Activated CD4-positive, alpha-beta T cell treated with anti-CD3 and anti-CD28 coated beads, Interleukin-2, amount 10 ng/mL, durations not matched to agents 7 days and 5 days (primary cell): Measurements from ENCODE around the gene VMA21. TPM values are rescaled to one million over a fixed set of nuclear protein-coding genes. Genes with fewer than 3 reads are reported as not detected.
A peak's percentile ranks its signal among the peaks of the same experiment; 100 is the strongest.

Source experiments
- CTCF ChIA-PET: fragments of 350-600 bp; sonication (Branson Sonifier 250); formaldehyde crosslinking; loops from one replicate; lab custom pipeline; 2021; ENCODE audit warnings: antibody characterized with exemption; lab: Charles Lee
- POLR2A ChIA-PET: fragments of 350-600 bp; sonication (Branson Sonifier 250); formaldehyde crosslinking; loops from one replicate; lab custom pipeline; 2021; ENCODE audit warnings: antibody characterized with exemption; lab: Charles Lee
- DNase-seq: peaks from one replicate; pipeline ENCODE4 v3.0.0-alpha.2; 2020
- H3K27ac Mint-ChIP-seq: one replicate; pipeline ENCODE4 v1.8.0; 2021; ENCODE audit warnings: mild to moderate bottlenecking, moderate library complexity, mixed read lengths
- H3K27me3 Mint-ChIP-seq: one replicate; pipeline ENCODE4 v1.8.0; 2021; ENCODE audit warnings: mixed read lengths
- H3K36me3 Mint-ChIP-seq: one replicate; pipeline ENCODE4 v1.8.0; 2021; ENCODE audit warnings: low read depth, mixed read lengths
- H3K4me1 Mint-ChIP-seq: one replicate; pipeline ENCODE4 v1.8.0; 2021; ENCODE audit warnings: mixed read lengths
- H3K4me3 Mint-ChIP-seq: one replicate; pipeline ENCODE4 v1.8.0; 2021; ENCODE audit warnings: mild to moderate bottlenecking, moderate library complexity, mixed read lengths
- H3K9me3 Mint-ChIP-seq: one replicate; pipeline ENCODE4 v1.8.0; 2021; ENCODE audit warnings: mixed read lengths
- total RNA-seq, 2 experiments: library from RNA; stranded (reverse); gene quantifications; one replicate each; pipeline ENCODE4 v1.2.3, GENCODE V29; 2021

Gene VMA21
- total RNA-seq, 2 experiments from 2014 or later: 39.7 TPM

GRCh38 chrX:151397741-151398070, 700 bp downstream of the VMA21 start:
- DNase-seq: no peak
- Mint-ChIP-seq H3K27me3 (no peaks in the 10 kb centered on the region), H3K9me3 (no peaks in the 10 kb centered on the region), H3K4me3 (peak overlapping the region; percentile 80), H3K27ac (peak overlapping the region; percentile 89), H3K36me3 (peaks cover 10% of the 10 kb centered on the region), H3K4me1 (peaks cover 60% of the 10 kb centered on the region)
- POLR2A ChIA-PET: interaction anchor here (0.6 kb wide), 1 partner anchor 701 kb away, joined by 6 read pairs; no protein-coding TSS in a partner anchor
- CTCF ChIA-PET: interaction anchor here (0.7 to 1.2 kb wide), 3 partner anchors 12 to 25 kb away, joined by 3 read pairs; no protein-coding TSS in a partner anchor

GRCh38 chrX:151398346-151398745, 1.3 kb downstream of the VMA21 start:
- H3K4me1 Mint-ChIP-seq: peaks cover 57% of the 10 kb centered on the region
- H3K27ac Mint-ChIP-seq: peak overlapping the region; percentile 71
- CTCF ChIA-PET: interaction anchor here (0.7 kb wide), 1 partner anchor 13 kb away, joined by 3 read pairs; no protein-coding TSS in a partner anchor
- DNase-seq: no peak
- POLR2A ChIA-PET: no interaction called here
- H3K4me3 Mint-ChIP-seq: peak overlapping the region; percentile 80
- H3K27me3 Mint-ChIP-seq: no peaks in the 10 kb centered on the region
- no peaks in the 10 kb centered on the region for H3K9me3 Mint-ChIP-seq
- peaks cover 10% of the 10 kb centered on the region for H3K36me3 Mint-ChIP-seq

GRCh38 chrX:151402719-151403390, 5.8 kb downstream of the VMA21 start:
- Mint-ChIP-seq H3K27me3 (no peaks in the 10 kb centered on the region), H3K27ac (no peak overlapping the region), H3K9me3 (no peaks in the 10 kb centered on the region), H3K4me1 (peaks cover 36% of the 10 kb centered on the region), H3K4me3 (no peak overlapping the region), H3K36me3 (peaks cover 16% of the 10 kb centered on the region)
- ChIA-PET POLR2A (no interaction called here), CTCF (interaction anchor here (0.9 kb wide), 1 partner anchor 21 kb away, joined by 4 read pairs; no protein-coding TSS in a partner anchor)
- DNase-seq: no peak

GRCh38 chrX:151416579-151416978, 19.6 kb downstream of the VMA21 start:
- ChIA-PET POLR2A (interaction anchor here (0.6 kb wide), 1 partner anchor 17 kb away, joined by 4 read pairs; no protein-coding TSS in a partner anchor), CTCF (no interaction called here)
- Mint-ChIP-seq H3K4me3 (no peak overlapping the region), H3K27me3 (no peaks in the 10 kb centered on the region), H3K36me3 (no peaks in the 10 kb centered on the region), H3K27ac (no peak overlapping the region), H3K4me1 (no peaks in the 10 kb centered on the region), H3K9me3 (no peaks in the 10 kb centered on the region)
- no peak for DNase-seq

- H3K4me1 Mint-ChIP-seq: no peaks in the 10 kb centered on the region
- H3K27ac Mint-ChIP-seq: no peak overlapping the region
- no peak for DNase-seq
- no peak overlapping the region for H3K4me3 Mint-ChIP-seq
- CTCF ChIA-PET: no interaction called here
- no peaks in the 10 kb centered on the region for H3K36me3 Mint-ChIP-seq
- POLR2A ChIA-PET: no interaction called here
- no peaks in the 10 kb centered on the region for H3K27me3 Mint-ChIP-seq
- no peaks in the 10 kb centered on the region for H3K9me3 Mint-ChIP-seq
Measured at GRCh38 chrX:151419782-151420181, 22.8 kb downstream of the VMA21 start.

- Mint-ChIP-seq H3K4me3 (no peak overlapping the region), H3K4me1 (no peaks in the 10 kb centered on the region), H3K27me3 (no peaks in the 10 kb centered on the region), H3K27ac (no peak overlapping the region), H3K9me3 (no peaks in the 10 kb centered on the region), H3K36me3 (no peaks in the 10 kb centered on the region)
- ChIA-PET CTCF (interaction anchor here (0.8 to 1.0 kb wide), 2 partner anchors 10 to 76 kb away, joined by 3 read pairs; no protein-coding TSS in a partner anchor), POLR2A (no interaction called here)
- DNase-seq: no peak
Measured at GRCh38 chrX:151424505-151424904, 27.5 kb downstream of the VMA21 start.

- ChIA-PET CTCF (no interaction called here), POLR2A (no interaction called here)
- Mint-ChIP-seq H3K27ac (no peak overlapping the region), H3K27me3 (peaks cover 5% of the 10 kb centered on the region), H3K9me3 (peaks cover 3% of the 10 kb centered on the region), H3K36me3 (no peaks in the 10 kb centered on the region), H3K4me1 (peaks cover 4% of the 10 kb centered on the region), H3K4me3 (no peak overlapping the region)
- no peak for DNase-seq
Measured at GRCh38 chrX:151448509-151448908, 51.5 kb downstream of the VMA21 start.

- no peak overlapping the region for H3K27ac Mint-ChIP-seq
- no peaks in the 10 kb centered on the region for H3K4me1 Mint-ChIP-seq
- CTCF ChIA-PET: no interaction called here
- H3K9me3 Mint-ChIP-seq: no peaks in the 10 kb centered on the region
- H3K27me3 Mint-ChIP-seq: no peaks in the 10 kb centered on the region
- POLR2A ChIA-PET: no interaction called here
- no peaks in the 10 kb centered on the region for H3K36me3 Mint-ChIP-seq
- H3K4me3 Mint-ChIP-seq: no peak overlapping the region
- DNase-seq: no peak
Measured at GRCh38 chrX:151458824-151459223, 61.8 kb downstream of the VMA21 start.

Other genes starting within 250 kb of the VMA21 start
- gene GPR50, start 220.6 kb upstream of the VMA21 start, total RNA-seq: not detected
- gene PASD1, start 166.5 kb downstream of the VMA21 start, total RNA-seq: not detected